Epidermal melanocyte (primary cell): ENCODE measurements around the gene GDPD3.

Experiments
- DNase-seq: peaks from one replicate; pipeline ENCODE4 v3.0.0; 2011; ENCODE audit warnings: low spot score; ENCODE audit not compliant: insufficient read length

The GDPD3 gene

GRCh38 chr16:30054959-30055553 is 58.3 kb downstream of the GDPD3 start:
- DNase-seq = no peak
